Ovary (tissue), 9 donors: ENCODE results near the gene ANKIB1. TPM values are rescaled to one million over a fixed set of nuclear protein-coding genes. Genes with fewer than 3 reads are reported as not detected.

ENCODE experiments used
- DNase-seq, 5 donors: peaks; one replicate each; pipeline ENCODE4 v3.0.0-alpha.2; 2019 to 2020
- H3K27ac ChIP-seq, 2 donors: fragments of 200-600 bp; one replicate each; pipeline versions ENCODE4 v1.5.1 to v1.8.0; 2019 to 2022
- H3K27me3 ChIP-seq: fragments of 200-600 bp; one replicate; pipeline ENCODE4 v1.8.0; 2022
- H3K36me3 ChIP-seq: fragments of 200-600 bp; sonication (generic); one replicate; pipeline ENCODE4 v1.5.1; 2019
- H3K4me1 ChIP-seq: one replicate; pipeline ENCODE4 v1.8.1; 2013; ENCODE audit warnings: mild to moderate bottlenecking, moderate library complexity; ENCODE audit not compliant: insufficient read depth
- H3K4me3 ChIP-seq: fragments of 200-600 bp; sonication (generic); one replicate; pipeline ENCODE4 v1.5.1; 2017
- H3K9me3 ChIP-seq, 2 donors: fragments of 200-600 bp in 1 of 2; sonication (generic) in 1 of 2; one replicate each; pipeline versions ENCODE4 v1.5.1 to v1.8.1; 2013 to 2019; ENCODE audit warnings: mild to moderate bottlenecking in 1 of 2, moderate library complexity in 1 of 2
- EP300 ChIP-seq: sonication (generic); formaldehyde crosslinking; IDR thresholded peaks from one replicate; pipeline ENCODE4 v1.6.1; 2017; ENCODE audit warnings: antibody characterized with exemption
- POLR2A ChIP-seq: fragments of 450-650 bp; IDR thresholded peaks from one replicate; pipeline ENCODE4 v1.6.1; 2017; ENCODE audit warnings: antibody characterized with exemption, mild to moderate bottlenecking, moderate library complexity
- WGBS, 3 donors: extraction: QIAGEN DNeasy Blood & Tissue Kit in 1 of 3; methylation state at CpG; one replicate each; pipeline versions ENCODE4 v1.1.5 to v1.1.7; 2013 to 2017; 5-methylcytosine and 5-hydroxymethylcytosine counted together
- intact Hi-C, 4 donors: fragments of 100-400 bp; cut with DNase I; formaldehyde crosslinking; loops; one replicate each; pipeline versions ENCODE4 v1.11.0 to v1.15.1; 2022 to 2023
- polyA plus RNA-seq, 2 donors: library from polyadenylated mRNA; stranded (reverse); fragments of 200-250 nt in 1 of 2; fragments of 350-450 nt in 1 of 2; fragmentation: Illumina TruSeq in 1 of 2; extraction: RNeasy Lipid Tissue Mini Kit (QIAGEN cat#74804) in 1 of 2; gene quantifications; one replicate each; pipeline ENCODE4 v1.2.3, GENCODE V29; 2013 to 2014
- total RNA-seq, 7 donors: library from RNA; depleted of rRNA in 2 of 7; stranded (reverse); fragments of >200 nt in 2 of 7; fragmentation: NEBNext Ultra II Directional in 3 of 7; extraction: Animal tissue kit (Norgen Biotek cat#: 25700) in 3 of 7; gene quantifications; one replicate each; pipeline versions ENCODE4 v1.1.0 to v1.2.4, GENCODE V29; 2016 to 2023
- TF ChIP-seq, protein P1 (sequence below), 3 donors: fragments of 450-650 bp in 2 of 3; fragments of 200-600 bp in 1 of 3; IDR thresholded peaks; one replicate each; pipeline versions ENCODE4 v1.5.1 to v1.8.0; 2016 to 2022; ENCODE audit warnings: antibody characterized with exemption in 3 of 3, mild to moderate bottlenecking in 1 of 3
- donor health status: DM: no; HTN: no; CAD: no; lungs with moderate emphysema.
- donor health status: DM: no; HTN: no; CAD: no.
- donor health status: Bipolar disorder and iron deficiency.
- donor health status: DM: yes; HTN: yes; CAD: no.
- donor health status: DM: no; HTN: no; CAD: no.
- donor health status: DM: yes; HTN: yes; CAD: no.

ANKIB1 gene
- total and polyA plus RNA-seq, 9 donors: 11.3 to 83.1 (median 60.1) TPM

DNA sequence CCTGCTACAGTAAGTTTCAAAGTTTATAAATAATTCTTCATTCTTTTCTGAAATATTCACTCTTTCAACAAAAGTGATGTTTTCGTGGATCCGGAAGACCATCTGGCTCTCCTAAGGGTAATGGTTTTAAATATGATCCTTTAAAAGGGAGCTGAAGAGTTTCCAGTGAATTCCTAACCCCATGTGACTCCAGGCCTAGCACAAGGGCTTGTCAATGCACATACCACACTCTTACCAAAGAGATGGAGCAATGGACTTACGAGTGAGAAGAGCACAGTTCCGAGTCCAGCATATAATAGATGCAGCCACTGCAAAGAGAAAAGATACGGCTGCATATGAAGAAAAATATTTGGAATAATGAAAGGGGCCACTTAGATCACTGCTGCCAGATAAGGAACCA lies 169.5 kb downstream of the ANKIB1 start:
- intact Hi-C loops: no loop called here
- Histone ChIP-seq H3K27me3 (no peaks in the 10 kb centered on the region), H3K4me3 (no peak overlapping the region), H3K4me1 (no peaks in the 10 kb centered on the region), H3K9me3 (no peaks in the 10 kb centered on the region), H3K36me3 (no peaks in the 10 kb centered on the region), H3K27ac (no peak overlapping the region)
- TF ChIP-seq POLR2A: no peak
- no peak for TF ChIP-seq EP300
- TF ChIP-seq, protein P1, sequence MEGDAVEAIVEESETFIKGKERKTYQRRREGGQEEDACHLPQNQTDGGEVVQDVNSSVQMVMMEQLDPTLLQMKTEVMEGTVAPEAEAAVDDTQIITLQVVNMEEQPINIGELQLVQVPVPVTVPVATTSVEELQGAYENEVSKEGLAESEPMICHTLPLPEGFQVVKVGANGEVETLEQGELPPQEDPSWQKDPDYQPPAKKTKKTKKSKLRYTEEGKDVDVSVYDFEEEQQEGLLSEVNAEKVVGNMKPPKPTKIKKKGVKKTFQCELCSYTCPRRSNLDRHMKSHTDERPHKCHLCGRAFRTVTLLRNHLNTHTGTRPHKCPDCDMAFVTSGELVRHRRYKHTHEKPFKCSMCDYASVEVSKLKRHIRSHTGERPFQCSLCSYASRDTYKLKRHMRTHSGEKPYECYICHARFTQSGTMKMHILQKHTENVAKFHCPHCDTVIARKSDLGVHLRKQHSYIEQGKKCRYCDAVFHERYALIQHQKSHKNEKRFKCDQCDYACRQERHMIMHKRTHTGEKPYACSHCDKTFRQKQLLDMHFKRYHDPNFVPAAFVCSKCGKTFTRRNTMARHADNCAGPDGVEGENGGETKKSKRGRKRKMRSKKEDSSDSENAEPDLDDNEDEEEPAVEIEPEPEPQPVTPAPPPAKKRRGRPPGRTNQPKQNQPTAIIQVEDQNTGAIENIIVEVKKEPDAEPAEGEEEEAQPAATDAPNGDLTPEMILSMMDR (IDR thresholded peaks at IDR 0.05): no peak
- 45 to 66% (median 46%) methylated on average over 5 of the region's 5 CpGs for WGBS, 3 donors
- no peak for DNase-seq

DNA sequence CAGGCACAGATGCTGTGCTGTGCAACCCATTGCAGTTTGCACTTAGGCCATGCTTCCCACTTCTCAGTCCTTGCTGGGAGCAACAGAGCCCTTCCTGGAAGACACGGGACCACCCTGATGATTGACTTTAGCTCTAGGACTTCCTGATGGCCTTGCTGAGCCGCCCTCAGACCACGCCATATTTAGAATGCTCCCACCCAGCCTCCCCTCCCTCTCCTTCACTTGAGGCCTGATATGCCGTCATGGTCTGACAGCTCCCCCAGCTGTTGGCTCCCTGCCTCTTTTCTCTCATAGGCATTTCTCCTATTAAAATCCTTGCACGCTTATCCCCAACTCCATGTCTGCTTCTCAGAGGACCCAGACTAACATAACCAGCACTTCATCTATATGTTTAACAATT lies 172.1 kb downstream of the ANKIB1 start:
- intact Hi-C loops: no loop called here
- Histone ChIP-seq H3K4me3 (no peak overlapping the region), H3K27ac (no peak overlapping the region), H3K27me3 (no peaks in the 10 kb centered on the region), H3K4me1 (peaks cover 2% of the 10 kb centered on the region), H3K36me3 (no peaks in the 10 kb centered on the region), H3K9me3 (no peaks in the 10 kb centered on the region)
- TF ChIP-seq POLR2A (no peak), EP300 (no peak)
- TF ChIP-seq, protein P1 (IDR thresholded peaks at IDR 0.05): no peak
- WGBS, 3 donors: 68 to 75% (median 71%) methylated on average over 5 of the region's 5 CpGs
- no peak for DNase-seq

DNA sequence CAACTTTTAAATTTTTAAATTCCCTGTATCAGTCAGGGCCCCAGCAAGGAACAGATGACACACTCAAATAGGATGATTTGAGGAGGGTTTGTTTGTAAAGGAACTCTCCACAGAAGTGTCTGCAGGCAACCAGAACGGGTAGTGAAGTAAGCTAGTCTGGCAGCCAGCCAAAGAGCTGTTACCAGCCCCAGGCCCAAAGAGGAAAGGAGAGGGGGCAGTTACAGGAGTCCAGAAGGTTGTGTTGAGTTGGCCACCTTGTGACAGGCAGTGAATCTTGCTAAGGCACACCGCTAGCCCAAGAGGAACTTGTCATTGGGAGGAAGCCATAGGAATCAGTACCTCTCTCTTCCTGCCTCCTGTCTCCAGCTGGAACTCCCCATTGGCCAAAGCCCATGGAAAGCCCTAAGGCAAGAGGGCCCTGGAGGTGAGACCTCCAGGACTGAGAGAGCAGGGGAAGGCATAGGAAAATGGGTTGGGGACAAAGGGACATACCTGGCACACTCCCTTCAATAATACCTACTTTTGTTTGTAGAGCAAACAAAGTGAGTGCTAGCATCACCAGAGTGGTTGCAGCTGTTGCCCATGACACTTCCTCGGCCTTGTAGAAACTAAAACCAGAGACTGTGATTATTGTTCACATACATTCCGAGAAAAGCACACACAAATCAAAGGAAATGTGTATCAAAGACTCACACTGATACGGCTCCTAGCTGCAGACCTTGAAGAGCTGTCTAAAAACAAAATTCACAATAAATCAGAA lies 176.1 kb downstream of the ANKIB1 start:
- intact Hi-C loops: no loop called here
- Histone ChIP-seq H3K4me1 (peaks cover 2% of the 10 kb centered on the region), H3K4me3 (no peak overlapping the region), H3K27me3 (no peaks in the 10 kb centered on the region), H3K27ac (no peak overlapping the region), H3K36me3 (no peaks in the 10 kb centered on the region), H3K9me3 (no peaks in the 10 kb centered on the region)
- TF ChIP-seq, protein P1 (IDR thresholded peaks at IDR 0.05): no peak
- no peak for TF ChIP-seq POLR2A
- no peak for TF ChIP-seq EP300
- peak in 4 of 5 donors; percentile 20 to 36 (median 22) for DNase-seq
- WGBS, 3 donors: 21 to 31% (median 27%) methylated on average over 5 of the region's 5 CpGs

DNA sequence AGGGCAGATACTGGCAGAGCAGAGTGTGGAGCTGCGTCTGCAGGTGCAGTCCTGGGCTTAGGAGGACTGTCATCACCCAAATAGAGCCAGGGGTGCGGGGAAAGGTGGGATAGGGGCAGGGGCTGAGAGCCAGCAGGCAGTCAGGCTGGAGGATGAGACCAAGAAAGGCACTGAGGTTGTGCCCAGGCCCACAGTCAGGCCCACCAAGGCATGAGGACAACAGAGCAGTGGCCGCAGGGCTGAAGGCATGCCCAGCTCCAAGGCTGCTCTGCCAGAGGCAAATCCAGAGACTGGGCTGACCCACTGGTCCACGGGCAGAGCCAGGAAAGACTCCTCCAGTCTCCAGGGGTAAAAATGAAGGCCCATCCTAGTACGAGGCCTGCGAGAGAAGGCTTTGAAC lies 177.2 kb downstream of the ANKIB1 start:
- no peak overlapping the region for H3K4me3 ChIP-seq
- DNase-seq: no peak
- no peaks in the 10 kb centered on the region for H3K27me3 ChIP-seq
- H3K9me3 ChIP-seq: no peaks in the 10 kb centered on the region
- intact Hi-C loops: no loop called here
- no peak overlapping the region for H3K27ac ChIP-seq
- H3K4me1 ChIP-seq: peaks cover 2% of the 10 kb centered on the region
- 90 to 98% (median 95%) methylated on average over 6 of the region's 6 CpGs for WGBS, 3 donors
- no peaks in the 10 kb centered on the region for H3K36me3 ChIP-seq
- TF ChIP-seq, protein P1 (IDR thresholded peaks at IDR 0.05): no peak
- TF ChIP-seq EP300 (no peak), POLR2A (no peak)
